RWPE2 (cell line): ENCODE results near the gene RAPGEF3.

Source experiments
- ATAC-seq: fragments of 200-7000 bp; cut with Tn5 transposase; 3 replicates; pipeline ENCODE4 v1.9.1; 2021; ENCODE audit warnings: low read depth
- DNase-seq: peaks from one replicate; pipeline ENCODE4 v3.0.0-alpha.2; 2020; ENCODE audit warnings: low spot score
- H3K27ac ChIP-seq: fragments of 450-650 bp; 2 replicates; pipeline ENCODE4 v1.5.1; 2017; ENCODE audit warnings: mild to moderate bottlenecking; ENCODE audit not compliant: poor library complexity, severe bottlenecking
- H3K27me3 ChIP-seq: fragments of 250-450 bp; sonication (Bioruptor Pico); 2 replicates; pipeline ENCODE4 v1.5.1; 2021; ENCODE audit warnings: mild to moderate bottlenecking, moderate library complexity; ENCODE audit not compliant: insufficient read depth, poor library complexity, severe bottlenecking
- H3K36me3 ChIP-seq: fragments of 250-450 bp; sonication (Bioruptor Pico); 2 replicates; pipeline ENCODE4 v1.5.1; 2020; ENCODE audit warnings: low read depth, mild to moderate bottlenecking, moderate library complexity
- H3K4me1 ChIP-seq: fragments of 250-450 bp; sonication (Bioruptor Pico); 2 replicates; pipeline ENCODE4 v1.5.1; 2021; ENCODE audit warnings: mild to moderate bottlenecking, moderate library complexity; ENCODE audit not compliant: insufficient read depth, poor library complexity, severe bottlenecking
- H3K4me3 ChIP-seq: fragments of 250-450 bp; sonication (Bioruptor Pico); 2 replicates; pipeline ENCODE4 v1.5.1; 2021; ENCODE audit warnings: mild to moderate bottlenecking, moderate library complexity; ENCODE audit not compliant: severe bottlenecking
- H3K9me3 ChIP-seq: fragments of 250-450 bp; sonication (Bioruptor Pico); 2 replicates; pipeline ENCODE4 v1.5.1; 2021; ENCODE audit warnings: mild to moderate bottlenecking, moderate library complexity; ENCODE audit not compliant: severe bottlenecking
- CTCF ChIP-seq: fragments of 450-650 bp; IDR thresholded peaks from one replicate; pipeline ENCODE4 v1.5.1; 2017; ENCODE audit warnings: mild to moderate bottlenecking, moderate library complexity; ENCODE audit not compliant: poor library complexity, severe bottlenecking

RAPGEF3 gene

GRCh38 chr12:47804171-47804570 is 45.5 kb upstream of the RAPGEF3 start:
- H3K36me3 ChIP-seq, result peaks cover 38% of the 10 kb centered on the region
- DNase-seq (no peak), ATAC-seq (no peak)
- H3K4me1 ChIP-seq, result peaks cover 10% of the 10 kb centered on the region
- no peaks in the 10 kb centered on the region for H3K9me3 ChIP-seq
- no peak for TF ChIP-seq CTCF
- H3K4me3 ChIP-seq, result no peak overlapping the region
- H3K27ac ChIP-seq, result no peak overlapping the region
- no peaks in the 10 kb centered on the region for H3K27me3 ChIP-seq

- DNase-seq (no peak), ATAC-seq (no peak)
- H3K9me3 ChIP-seq, result no peaks in the 10 kb centered on the region
- no peak for TF ChIP-seq CTCF
- no peak overlapping the region for H3K27ac ChIP-seq
- no peak overlapping the region for H3K4me3 ChIP-seq
- H3K4me1 ChIP-seq, result peaks cover 1% of the 10 kb centered on the region
- H3K27me3 ChIP-seq, result no peaks in the 10 kb centered on the region
- peaks cover 47% of the 10 kb centered on the region for H3K36me3 ChIP-seq
Measured at GRCh38 chr12:47803191-47803875, 44.7 kb upstream of the RAPGEF3 start.

- no peaks in the 10 kb centered on the region for H3K4me1 ChIP-seq
- H3K27ac ChIP-seq, result no peak overlapping the region
- peak; percentile 11 for TF ChIP-seq CTCF
- H3K36me3 ChIP-seq, result peaks cover 56% of the 10 kb centered on the region
- no peak overlapping the region for H3K4me3 ChIP-seq
- no peak for ATAC-seq
- DNase-seq, result no peak
- no peaks in the 10 kb centered on the region for H3K9me3 ChIP-seq
- H3K27me3 ChIP-seq, result no peaks in the 10 kb centered on the region
Measured at GRCh38 chr12:47802312-47802711, 43.6 kb upstream of the RAPGEF3 start.

- no peak for DNase-seq
- TF ChIP-seq CTCF, result no peak
- H3K36me3 ChIP-seq, result peaks cover 54% of the 10 kb centered on the region
- no peaks in the 10 kb centered on the region for H3K27me3 ChIP-seq
- H3K4me3 ChIP-seq, result no peak overlapping the region
- no peaks in the 10 kb centered on the region for H3K4me1 ChIP-seq
- no peaks in the 10 kb centered on the region for H3K9me3 ChIP-seq
- ATAC-seq, result no peak
- no peak overlapping the region for H3K27ac ChIP-seq
Measured at GRCh38 chr12:47801904-47802246, 43.2 kb upstream of the RAPGEF3 start.

GRCh38 chr12:47801170-47801903 is 42.7 kb upstream of the RAPGEF3 start:
- Histone ChIP-seq H3K4me3 (no peak overlapping the region), H3K27ac (no peak overlapping the region), H3K27me3 (no peaks in the 10 kb centered on the region), H3K36me3 (peaks cover 52% of the 10 kb centered on the region), H3K4me1 (no peaks in the 10 kb centered on the region), H3K9me3 (no peaks in the 10 kb centered on the region)
- ATAC-seq (0 out of 3 replicates have a peak, but pooled peaks have one; percentile 10), DNase-seq (no peak)
- no peak for TF ChIP-seq CTCF
